GM15510 (cell line): ENCODE measurements around the gene KRT85.

ENCODE experiments used
- POLR2A ChIP-seq: IDR thresholded peaks from 3 replicates; pipeline ENCODE4 v1.6.1; 2011; ENCODE audit warnings: borderline replicate concordance; ENCODE audit not compliant: insufficient read length; ENCODE audit errors: extremely low read depth

KRT85 gene

GRCh38 chr12:52400906-52401305 is 33.6 kb upstream of the KRT85 start:
- no peak for TF ChIP-seq POLR2A

GRCh38 chr12:52399756-52400155 is 32.5 kb upstream of the KRT85 start:
- TF ChIP-seq POLR2A: no peak

GRCh38 chr12:52398176-52398575 is 30.9 kb upstream of the KRT85 start:
- no peak for TF ChIP-seq POLR2A

- TF ChIP-seq POLR2A: no peak
Measured at GRCh38 chr12:52396656-52397055, 29.4 kb upstream of the KRT85 start.

- no peak for TF ChIP-seq POLR2A
Measured at GRCh38 chr12:52395761-52396434, 28.6 kb upstream of the KRT85 start.

GRCh38 chr12:52394836-52395405 is 27.6 kb upstream of the KRT85 start:
- TF ChIP-seq POLR2A: no peak

- no peak for TF ChIP-seq POLR2A
Measured at GRCh38 chr12:52392465-52393007, 25.3 kb upstream of the KRT85 start.

GRCh38 chr12:52391618-52392002 is 24.3 kb upstream of the KRT85 start:
- TF ChIP-seq POLR2A: no peak

- no peak for TF ChIP-seq POLR2A
Measured at GRCh38 chr12:52390739-52391617, 23.7 kb upstream of the KRT85 start.

- no peak for TF ChIP-seq POLR2A
Measured at GRCh38 chr12:52389313-52390207, 22.3 kb upstream of the KRT85 start.

- no peak for TF ChIP-seq POLR2A
Measured at GRCh38 chr12:52387859-52388258, 20.6 kb upstream of the KRT85 start.

- TF ChIP-seq POLR2A: no peak
Measured at GRCh38 chr12:52385226-52385702, 18.0 kb upstream of the KRT85 start, which contains the start of gene KRT84. KRT84 (minus strand) TSS chr12:52385652; CDS start chr12:52385585, 67 bp downstream.

GRCh38 chr12:52383331-52383730 is 16.1 kb upstream of the KRT85 start:
- no peak for TF ChIP-seq POLR2A

GRCh38 chr12:52382854-52383253 is 15.6 kb upstream of the KRT85 start:
- TF ChIP-seq POLR2A: no peak
